RWPE1 (cell line): ENCODE data around the gene MYO5C.

Experiments
- CTCF ChIA-PET: fragments of 350-600 bp; sonication (Branson Sonifier 250); formaldehyde crosslinking; extraction: SDS; loops from one replicate; lab custom pipeline; 2021; lab: Yijun Ruan, JAX
- POLR2A ChIA-PET: fragments of 400-600 bp; formaldehyde crosslinking; extraction: SDS; loops from one replicate; lab custom pipeline; 2020; ENCODE audit warnings: antibody characterized with exemption; ENCODE audit not compliant: low non-redundant PET; lab: Yijun Ruan, JAX
- DNase-seq: peaks from one replicate; pipeline ENCODE4 v3.0.0; 2012; ENCODE audit warnings: low spot score
- H3K27ac ChIP-seq: fragments of 450-650 bp; 2 replicates; pipeline ENCODE4 v1.5.1; 2017
- CTCF ChIP-seq: fragments of 450-650 bp; conservative IDR thresholded peaks from 2 replicates; pipeline ENCODE4 v1.5.1; 2017; ENCODE audit warnings: low read depth, mild to moderate bottlenecking

The MYO5C gene

GRCh38 chr15:52181938-52182780 lies 113.4 kb downstream of the MYO5C start:
- CTCF ChIA-PET = no interaction called here
- TF ChIP-seq CTCF = no peak
- POLR2A ChIA-PET = no interaction called here
- no peak for DNase-seq
- no peak overlapping the region for H3K27ac ChIP-seq

- CTCF ChIA-PET = no interaction called here
Observed at GRCh38 chr15:52180851-52181450, 114.7 kb downstream of the MYO5C start.

GRCh38 chr15:52180196-52180835 lies 115.3 kb downstream of the MYO5C start:
- no peak for DNase-seq
- CTCF ChIA-PET = no interaction called here
- H3K27ac ChIP-seq = peak overlapping the region; percentile 92
- POLR2A ChIA-PET = interaction anchor here (0.7 to 1.0 kb wide), 2 partner anchors 8 to 10 kb away, joined by 3 read pairs; no protein-coding TSS in a partner anchor
- no peak for TF ChIP-seq CTCF

More at GRCh38 chr15:52180851-52181450, 114.7 kb downstream of the MYO5C start:
- POLR2A ChIA-PET = interaction anchor here (0.7 to 1.0 kb wide), 2 partner anchors 7 to 11 kb away, joined by 3 read pairs; no protein-coding TSS in a partner anchor
- TF ChIP-seq CTCF = no peak
- no peak overlapping the region; the same call in 1 of the 2 replicates for H3K27ac ChIP-seq
- no peak for DNase-seq

GRCh38 chr15:52179278-52180195 lies 116.1 kb downstream of the MYO5C start:
- peak; percentile 96 for DNase-seq
- POLR2A ChIA-PET = interaction anchor here (0.7 to 1.0 kb wide), 3 partner anchors 9 to 116 kb away, joined by 3 read pairs; no protein-coding TSS in a partner anchor
- CTCF ChIA-PET = interaction anchor here (0.9 kb wide), 1 partner anchor 262 kb away, joined by 4 read pairs; no protein-coding TSS in a partner anchor
- peak overlapping the region; percentile 92 for H3K27ac ChIP-seq
- TF ChIP-seq CTCF = no peak

- no peak for TF ChIP-seq CTCF
- peak overlapping the region; percentile 92 for H3K27ac ChIP-seq
- POLR2A ChIA-PET = interaction anchor here (0.7 kb wide), 1 partner anchor 115 kb away, joined by 3 read pairs; no protein-coding TSS in a partner anchor
- DNase-seq = peak; percentile 16
- CTCF ChIA-PET = interaction anchor here (0.9 kb wide), 1 partner anchor 261 kb away, joined by 4 read pairs; no protein-coding TSS in a partner anchor
Observed at GRCh38 chr15:52178765-52179164, 116.8 kb downstream of the MYO5C start.
